Body of pancreas (tissue), 4 donors: ENCODE results near the gene CPXM2. TPM values are rescaled to one million over a fixed set of nuclear protein-coding genes. Genes with fewer than 3 reads are reported as not detected.

Experiments
- ATAC-seq: fragments of 150-250 bp; one replicate; pipeline ENCODE4 v1.9.1; 2016
- DNase-seq, 4 donors: peaks; one replicate each; pipeline ENCODE4 v3.0.0-alpha.2; 2019
- H3K27ac ChIP-seq, 4 donors: fragments of 200-600 bp; sonication (generic); 1 replicate in 3 of 4; 2 replicates in 1 of 4; pipeline versions ENCODE4 v1.5.1 to v1.6.1; 2016 to 2019; ENCODE audit warnings: mild to moderate bottlenecking in 1 of 4, mixed read lengths in 1 of 4, moderate library complexity in 1 of 4
- H3K27me3 ChIP-seq, 2 donors: fragments of 200-600 bp; sonication (generic); one replicate each; pipeline ENCODE4 v1.6.0; 2016; ENCODE audit warnings: mild to moderate bottlenecking in 1 of 2
- H3K36me3 ChIP-seq, 2 donors: fragments of 200-600 bp; sonication (generic); replicated peaks in 1 of 2; 2 replicates each; pipeline ENCODE4 v1.5.1; 2016; ENCODE audit warnings: low read depth in 2 of 2; ENCODE audit not compliant: insufficient read depth in 1 of 2
- H3K4me1 ChIP-seq: fragments of 200-600 bp; sonication (generic); one replicate; pipeline ENCODE4 v1.6.0; 2016
- H3K4me3 ChIP-seq, 2 donors: fragments of 200-600 bp; sonication (generic); 1 replicate in 1 of 2; 2 replicates in 1 of 2; pipeline ENCODE4 v1.5.1; 2016 to 2019
- H3K9me3 ChIP-seq, 3 donors: fragments of 200-600 bp; sonication (generic); 1 replicate in 2 of 3; 2 replicates in 1 of 3; pipeline ENCODE4 v1.5.1; 2016
- POLR2A ChIP-seq, 3 donors: fragments of 450-650 bp; IDR thresholded peaks; one replicate each; pipeline ENCODE4 v1.6.1; 2016; ENCODE audit warnings: antibody characterized with exemption in 3 of 3, mild to moderate bottlenecking in 2 of 3
- WGBS, 2 donors: methylation state at CpG; one replicate each; pipeline ENCODE4 v1.1.5; 2017; 5-methylcytosine and 5-hydroxymethylcytosine counted together
- intact Hi-C: fragments of 100-400 bp; cut with DNase I; formaldehyde crosslinking; loops from one replicate; pipeline ENCODE4 v1.15.1; 2023
- total RNA-seq, 2 donors: library from RNA; depleted of rRNA; stranded (reverse); fragments of >200 nt; gene quantifications; one replicate each; pipeline ENCODE4 v1.1.0, GENCODE V29; 2016
- TF ChIP-seq, protein P1 (sequence below), 7 experiments: fragments of 450-650 bp in 4 of 7; fragments of 200-600 bp in 3 of 7; sonication (generic) in 3 of 7; IDR thresholded peaks; one replicate each; pipeline ENCODE4 v1.5.1; 2016 to 2019; ENCODE audit warnings: antibody characterized with exemption in 7 of 7

Gene CPXM2
- total RNA-seq, 2 donors from 2014 or later, result 4.2 to 8.2 TPM

DNA sequence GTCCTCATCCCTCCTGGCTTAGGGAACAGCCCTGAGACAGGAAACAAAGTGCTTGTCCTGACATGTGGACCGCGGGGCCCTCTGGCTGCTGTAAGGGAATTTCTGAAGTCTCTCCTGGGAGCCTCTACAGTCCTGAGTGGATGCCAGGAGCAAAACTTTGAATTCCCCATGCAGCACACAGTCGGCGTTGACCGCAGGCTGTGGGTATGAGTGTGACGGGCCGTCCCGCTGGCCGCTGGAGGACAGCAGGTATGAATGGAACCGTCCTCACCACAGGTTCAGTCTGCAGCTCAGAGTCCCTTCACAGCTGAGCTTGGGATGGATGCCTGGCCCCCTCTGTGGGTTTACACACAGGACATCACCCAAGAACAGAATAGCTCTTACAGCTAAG is 130.6 kb downstream of the CPXM2 start:
- 64 to 83% methylated on average over 5 to 10 of the region's 10 CpGs for WGBS, 2 donors

DNA sequence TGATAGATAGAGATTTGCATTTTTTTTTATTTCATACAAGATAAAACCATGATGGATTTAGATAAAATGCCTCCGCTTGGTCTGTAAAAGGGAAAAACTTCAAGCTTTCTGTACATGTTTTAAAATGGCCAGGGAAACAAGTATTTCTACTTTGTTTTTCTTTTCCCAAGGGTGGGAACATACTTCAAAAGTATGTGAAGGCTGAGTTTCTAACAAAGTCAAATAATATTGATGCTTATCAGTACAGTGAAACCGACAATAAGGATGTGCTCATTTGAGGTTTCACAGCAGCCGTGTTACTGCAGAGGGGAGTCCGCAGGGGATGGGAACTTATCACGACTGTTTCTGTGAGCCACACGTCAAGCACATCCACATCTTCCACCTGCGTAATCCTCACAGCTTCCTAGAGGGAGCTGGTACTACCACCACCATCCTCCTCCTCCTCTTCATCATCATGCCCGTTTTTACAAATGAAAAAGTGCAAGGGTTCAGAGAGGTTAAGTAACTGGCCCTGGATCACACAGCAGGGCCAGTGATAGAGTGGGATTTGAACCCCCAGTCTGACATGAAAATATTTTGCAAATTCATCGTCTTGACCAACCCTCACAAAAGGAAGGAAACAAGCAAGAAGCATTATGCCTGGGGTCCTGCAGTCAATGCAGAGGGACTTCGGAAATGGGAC is 131.1 kb downstream of the CPXM2 start:
- no peak for ATAC-seq
- DNase-seq, result no peak
- Histone ChIP-seq H3K27me3 (no peaks in the 10 kb centered on the region), H3K27ac (no peak overlapping the region), H3K4me1 (no peaks in the 10 kb centered on the region), H3K9me3 (no peaks in the 10 kb centered on the region), H3K4me3 (no peak overlapping the region), H3K36me3 (no peaks in the 10 kb centered on the region)
- TF ChIP-seq, protein P1, sequence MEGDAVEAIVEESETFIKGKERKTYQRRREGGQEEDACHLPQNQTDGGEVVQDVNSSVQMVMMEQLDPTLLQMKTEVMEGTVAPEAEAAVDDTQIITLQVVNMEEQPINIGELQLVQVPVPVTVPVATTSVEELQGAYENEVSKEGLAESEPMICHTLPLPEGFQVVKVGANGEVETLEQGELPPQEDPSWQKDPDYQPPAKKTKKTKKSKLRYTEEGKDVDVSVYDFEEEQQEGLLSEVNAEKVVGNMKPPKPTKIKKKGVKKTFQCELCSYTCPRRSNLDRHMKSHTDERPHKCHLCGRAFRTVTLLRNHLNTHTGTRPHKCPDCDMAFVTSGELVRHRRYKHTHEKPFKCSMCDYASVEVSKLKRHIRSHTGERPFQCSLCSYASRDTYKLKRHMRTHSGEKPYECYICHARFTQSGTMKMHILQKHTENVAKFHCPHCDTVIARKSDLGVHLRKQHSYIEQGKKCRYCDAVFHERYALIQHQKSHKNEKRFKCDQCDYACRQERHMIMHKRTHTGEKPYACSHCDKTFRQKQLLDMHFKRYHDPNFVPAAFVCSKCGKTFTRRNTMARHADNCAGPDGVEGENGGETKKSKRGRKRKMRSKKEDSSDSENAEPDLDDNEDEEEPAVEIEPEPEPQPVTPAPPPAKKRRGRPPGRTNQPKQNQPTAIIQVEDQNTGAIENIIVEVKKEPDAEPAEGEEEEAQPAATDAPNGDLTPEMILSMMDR (IDR thresholded peaks at IDR 0.05), result no peak
- TF ChIP-seq POLR2A (IDR thresholded peaks at IDR 0.05), result no peak
- 42 to 43% methylated on average over 10 of the region's 10 CpGs for WGBS, 2 donors
- intact Hi-C loops, result no loop called here

More for the DNA sequence above, 130.6 kb downstream of the CPXM2 start:
- Histone ChIP-seq H3K9me3 (no peaks in the 10 kb centered on the region), H3K27ac (no peak overlapping the region), H3K36me3 (no peaks in the 10 kb centered on the region), H3K4me3 (no peak overlapping the region), H3K4me1 (no peaks in the 10 kb centered on the region), H3K27me3 (no peaks in the 10 kb centered on the region)
- DNase-seq (no peak), ATAC-seq (no peak)
- intact Hi-C loops, result no loop called here
- TF ChIP-seq, protein P1 (IDR thresholded peaks at IDR 0.05), result no peak
- TF ChIP-seq POLR2A (IDR thresholded peaks at IDR 0.05), result no peak

DNA sequence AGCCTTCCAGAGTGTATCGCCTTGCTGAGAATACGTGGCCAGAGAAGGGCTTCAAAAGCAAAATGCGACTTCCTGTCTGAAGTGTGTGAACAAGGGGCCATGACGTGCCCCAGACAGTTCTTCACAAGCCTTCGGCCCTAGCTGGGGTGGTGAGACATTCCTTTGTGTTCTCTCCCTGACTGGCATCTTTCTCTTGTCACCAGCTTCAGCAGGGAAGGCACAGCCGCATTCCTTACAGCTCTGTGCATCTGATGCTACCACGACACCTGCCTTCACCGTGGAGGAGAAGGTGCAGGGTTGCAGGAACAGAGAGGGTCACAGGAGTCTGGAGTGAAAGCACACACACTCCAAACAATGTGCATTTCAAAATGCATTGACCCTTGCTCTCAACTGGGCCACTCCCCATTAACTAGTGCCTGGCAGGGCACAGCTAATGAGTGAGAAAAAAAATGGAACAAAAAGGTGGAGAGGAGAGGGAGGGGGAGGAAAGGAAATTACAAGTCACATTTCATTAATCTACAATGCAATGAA is 132.0 kb downstream of the CPXM2 start:
- intact Hi-C loops, result no loop called here
- no peak for DNase-seq

GRCh38 chr10:123759041-123759440 is 132.6 kb downstream of the CPXM2 start:
- intact Hi-C loops, result no loop called here
- TF ChIP-seq, protein P1 (IDR thresholded peaks at IDR 0.05), result no peak
- no peak for TF ChIP-seq POLR2A (IDR thresholded peaks at IDR 0.05)
- ATAC-seq (no peak), DNase-seq (no peak)
- Histone ChIP-seq H3K27me3 (no peaks in the 10 kb centered on the region), H3K4me1 (no peaks in the 10 kb centered on the region), H3K27ac (no peak overlapping the region), H3K9me3 (no peaks in the 10 kb centered on the region), H3K4me3 (no peak overlapping the region), H3K36me3 (no peaks in the 10 kb centered on the region)
- WGBS, 2 donors, result 55 to 59% methylated on average over 7 of the region's 7 CpGs

More for the DNA sequence above, 132.0 kb downstream of the CPXM2 start:
- no peak overlapping the region for H3K4me3 ChIP-seq
- H3K27ac ChIP-seq, result no peak overlapping the region
- no peak for ATAC-seq
- no peaks in the 10 kb centered on the region for H3K27me3 ChIP-seq
- TF ChIP-seq, protein P1 (IDR thresholded peaks at IDR 0.05), result no peak
- TF ChIP-seq POLR2A (IDR thresholded peaks at IDR 0.05), result no peak
- H3K9me3 ChIP-seq, result no peaks in the 10 kb centered on the region
- H3K36me3 ChIP-seq, result no peaks in the 10 kb centered on the region
- no peaks in the 10 kb centered on the region for H3K4me1 ChIP-seq
- WGBS, 2 donors, result 24 to 41% methylated on average over 6 to 8 of the region's 8 CpGs

DNA sequence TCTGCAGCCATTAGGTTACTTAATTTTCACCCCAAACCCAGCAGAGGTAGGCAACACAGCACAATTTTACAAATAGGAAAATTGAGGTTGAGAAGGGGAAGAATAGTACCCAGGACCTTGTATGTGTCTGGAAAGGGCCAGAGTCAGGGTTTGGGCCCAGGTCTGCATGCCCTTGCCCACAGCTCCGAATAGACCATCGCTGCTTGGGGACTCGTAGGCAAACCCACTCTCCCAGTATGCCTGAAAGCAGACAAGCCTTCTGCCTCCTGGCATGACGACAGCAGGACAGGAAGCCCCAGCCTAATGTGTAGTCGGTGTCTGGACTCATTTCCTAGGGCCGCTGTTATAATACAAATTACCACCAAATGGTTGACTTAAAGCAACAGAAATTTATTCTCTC is 133.8 kb downstream of the CPXM2 start:
- Histone ChIP-seq H3K4me1 (no peaks in the 10 kb centered on the region), H3K9me3 (no peaks in the 10 kb centered on the region), H3K36me3 (no peaks in the 10 kb centered on the region), H3K27me3 (no peaks in the 10 kb centered on the region), H3K4me3 (no peak overlapping the region), H3K27ac (no peak overlapping the region)
- intact Hi-C loops, result no loop called here
- no peak for DNase-seq
- ATAC-seq, result no peak
- 66 to 84% methylated on average over 4 to 6 of the region's 6 CpGs for WGBS, 2 donors
- no peak for TF ChIP-seq POLR2A (IDR thresholded peaks at IDR 0.05)
- TF ChIP-seq, protein P1 (IDR thresholded peaks at IDR 0.05), result no peak
